Epithelial cell of umbilical artery (primary cell): ENCODE data around the gene GLCE. TPM values are rescaled to one million over a fixed set of nuclear protein-coding genes. Genes with fewer than 3 reads are reported as not detected.

Experiments
- total RNA-seq: library from RNA; depleted of rRNA; stranded (reverse); fragments of >200 nt; gene quantifications from 2 replicates; pipeline ENCODE4 v1.2.3, GENCODE V29; 2014

Gene GLCE
- total RNA-seq, result 117 and 132 TPM in 2 replicates

DNA sequence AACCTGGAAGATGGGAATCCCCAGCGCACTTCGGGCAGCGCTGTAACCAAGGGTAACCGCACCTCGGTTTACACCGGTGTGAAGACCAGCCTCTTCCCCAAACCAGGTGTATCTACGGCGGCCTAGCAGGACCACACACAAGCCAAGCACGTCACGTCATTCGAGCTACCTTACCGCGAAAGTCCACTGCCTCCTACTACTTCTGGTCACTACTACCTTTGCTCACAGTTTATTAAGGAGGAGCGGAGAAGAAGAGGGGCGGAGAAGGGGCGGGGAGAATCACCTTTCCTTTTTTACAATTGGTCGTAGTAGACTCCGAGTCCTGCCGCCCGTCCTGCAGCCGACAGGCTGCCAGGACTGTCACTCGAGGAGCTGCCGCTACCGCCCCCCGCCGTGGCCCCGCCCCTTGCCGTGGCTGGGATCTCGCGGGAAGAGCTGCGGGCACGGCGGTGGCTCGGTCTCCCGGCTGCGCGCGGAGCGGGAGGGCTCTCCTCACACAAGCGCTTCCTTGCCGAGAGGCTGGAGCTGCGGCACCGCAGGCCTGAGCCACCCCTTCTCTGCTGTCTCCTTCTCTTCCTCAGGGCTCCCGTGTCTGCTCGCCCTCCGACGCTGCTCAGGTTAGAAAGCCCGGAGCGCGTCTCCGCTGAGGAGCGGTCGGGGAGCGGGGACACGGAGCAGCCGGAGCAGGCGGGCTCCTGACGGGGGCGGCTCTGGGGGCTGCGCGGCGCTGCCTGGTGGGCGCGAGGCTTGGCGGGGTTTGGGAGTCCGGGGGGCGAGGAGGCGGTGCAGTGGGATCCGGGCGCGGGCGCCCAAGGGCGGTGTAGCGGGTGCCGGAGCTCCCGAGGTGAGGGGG is at the start of gene GLCE:
TSS of gene GLCE (plus strand) at position 495 of the 853 bp plus-strand sequence. CDS start 95,172 bp downstream, outside the sequence.

DNA sequence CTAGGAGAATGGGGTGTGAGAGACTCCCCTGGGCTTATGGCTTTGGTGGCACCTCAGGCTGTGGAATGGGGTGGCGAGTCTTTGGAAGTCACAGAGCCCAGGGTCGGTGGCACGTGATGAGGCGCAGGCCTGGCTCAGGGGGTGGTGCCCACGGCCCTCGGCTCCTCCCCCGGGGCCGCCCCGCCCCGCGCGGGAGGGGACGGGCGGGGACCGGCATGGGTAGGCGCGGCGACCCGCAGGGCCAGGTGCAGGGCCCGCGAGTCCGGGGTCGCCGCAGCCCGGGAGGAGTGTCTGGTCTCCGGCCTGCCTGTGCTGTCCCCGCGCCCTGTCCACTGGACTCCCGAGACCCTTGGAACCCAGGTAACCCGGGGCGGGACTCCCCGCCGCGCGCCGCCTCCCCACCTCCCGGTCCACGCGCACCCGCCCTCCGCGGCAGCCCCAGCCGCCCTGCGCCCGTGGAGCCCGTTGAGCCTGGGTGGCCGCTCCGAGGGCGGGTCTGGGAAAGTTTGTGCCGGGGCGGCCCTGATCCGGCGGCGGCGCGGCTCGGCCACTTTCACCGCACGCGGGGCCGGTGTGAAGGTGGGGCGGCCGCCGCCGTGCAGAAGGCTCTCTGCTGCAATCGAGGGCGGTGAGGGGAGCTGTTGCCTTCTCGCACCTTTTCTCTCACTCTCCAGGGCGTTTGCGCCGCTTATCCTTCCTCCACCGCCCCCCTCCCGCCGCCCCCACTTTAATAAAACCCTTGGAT is 138.4 kb downstream of the GLCE start, which contains the start of gene PAQR5:
TSS of gene PAQR5 (plus strand) at position 216 of the 745 bp plus-strand sequence. CDS start 61,169 bp downstream, outside the sequence.

Other genes with a start within 250 kb of the GLCE start
- gene SPESP1, start 230.1 kb upstream of the GLCE start, total RNA-seq, result 3.0 and 4.9 TPM in 2 replicates
- gene NOX5, start 145.9 kb upstream of the GLCE start, total RNA-seq, result not detected in 2 replicates
- gene PAQR5, start 138.3 kb downstream of the GLCE start, total RNA-seq, result under 0.01 and 0.15 TPM in 2 replicates